Coronary artery (tissue), 2 donors: ENCODE data around the gene MESP1.

ENCODE experiments used
- DNase-seq: peaks from one replicate; pipeline ENCODE4 v3.0.0-alpha.2; 2017; ENCODE audit warnings: low spot score
- H3K27ac ChIP-seq, 2 donors: fragments of 200-600 bp; sonication (generic); one replicate each; pipeline ENCODE4 v1.5.1; 2016 to 2019
- H3K4me3 ChIP-seq: fragments of 200-600 bp; sonication (generic); 2 replicates; pipeline ENCODE4 v1.5.1; 2016; ENCODE audit warnings: mild to moderate bottlenecking, moderate library complexity
- TF ChIP-seq, protein P1 (sequence below): fragments of 200-600 bp; sonication (generic); IDR thresholded peaks from one replicate; pipeline ENCODE4 v1.5.1; 2019; ENCODE audit warnings: antibody characterized with exemption

Gene MESP1

GRCh38 chr15:89749054-89749453 lies 2.0 kb downstream of the MESP1 start:
- DNase-seq: no peak
- no peak overlapping the region for H3K27ac ChIP-seq
- TF ChIP-seq, protein P1, sequence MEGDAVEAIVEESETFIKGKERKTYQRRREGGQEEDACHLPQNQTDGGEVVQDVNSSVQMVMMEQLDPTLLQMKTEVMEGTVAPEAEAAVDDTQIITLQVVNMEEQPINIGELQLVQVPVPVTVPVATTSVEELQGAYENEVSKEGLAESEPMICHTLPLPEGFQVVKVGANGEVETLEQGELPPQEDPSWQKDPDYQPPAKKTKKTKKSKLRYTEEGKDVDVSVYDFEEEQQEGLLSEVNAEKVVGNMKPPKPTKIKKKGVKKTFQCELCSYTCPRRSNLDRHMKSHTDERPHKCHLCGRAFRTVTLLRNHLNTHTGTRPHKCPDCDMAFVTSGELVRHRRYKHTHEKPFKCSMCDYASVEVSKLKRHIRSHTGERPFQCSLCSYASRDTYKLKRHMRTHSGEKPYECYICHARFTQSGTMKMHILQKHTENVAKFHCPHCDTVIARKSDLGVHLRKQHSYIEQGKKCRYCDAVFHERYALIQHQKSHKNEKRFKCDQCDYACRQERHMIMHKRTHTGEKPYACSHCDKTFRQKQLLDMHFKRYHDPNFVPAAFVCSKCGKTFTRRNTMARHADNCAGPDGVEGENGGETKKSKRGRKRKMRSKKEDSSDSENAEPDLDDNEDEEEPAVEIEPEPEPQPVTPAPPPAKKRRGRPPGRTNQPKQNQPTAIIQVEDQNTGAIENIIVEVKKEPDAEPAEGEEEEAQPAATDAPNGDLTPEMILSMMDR: no peak
- no peak overlapping the region for H3K4me3 ChIP-seq

DNA sequence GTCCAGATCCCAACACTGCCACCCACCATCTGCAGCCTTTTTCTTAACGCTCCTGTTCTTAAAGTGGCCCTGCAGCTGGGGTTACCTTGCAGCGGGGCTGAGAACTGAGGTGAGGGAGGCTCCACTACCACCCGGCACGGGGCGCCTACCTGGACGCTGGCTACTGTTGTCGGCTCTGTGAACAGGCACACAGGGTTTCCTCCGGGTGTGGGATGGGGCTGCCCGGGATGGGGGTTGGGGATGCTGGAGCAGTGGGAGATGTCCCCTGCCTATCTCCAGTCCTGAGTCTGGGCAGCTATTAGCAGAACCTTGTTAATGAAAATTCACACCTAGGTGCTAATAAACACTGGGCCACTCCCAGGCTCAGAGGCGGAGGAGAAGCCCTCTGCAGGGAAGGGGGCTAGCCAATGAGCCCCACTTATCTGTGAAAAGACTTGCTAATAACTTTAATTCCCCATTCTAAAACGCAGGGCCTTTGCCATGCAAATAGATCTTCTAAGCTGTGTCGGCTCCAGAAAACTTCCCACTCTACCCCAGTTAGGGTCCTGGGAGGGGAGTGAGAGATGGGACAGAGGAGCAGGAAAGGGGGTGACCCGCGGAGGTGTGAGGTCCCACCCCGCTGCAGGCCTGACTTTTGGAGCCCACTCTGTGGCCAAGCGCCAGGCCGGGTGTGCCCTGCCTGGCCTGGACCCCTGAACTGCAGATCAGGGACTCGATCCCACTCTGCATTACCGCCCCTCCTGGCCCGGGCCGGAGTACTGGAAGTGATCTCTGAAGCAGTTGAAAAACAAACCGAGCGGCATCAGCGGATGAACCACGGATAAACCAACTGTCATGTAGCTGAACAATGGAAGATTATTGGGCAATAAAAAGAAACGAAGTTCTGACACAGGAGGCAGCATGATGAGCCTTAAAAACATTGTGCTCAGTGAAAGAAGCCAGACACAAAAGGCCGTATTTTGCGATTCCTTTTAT lies 3.1 kb downstream of the MESP1 start:
- TF ChIP-seq, protein P1: no peak
- DNase-seq: no peak
- Histone ChIP-seq H3K27ac (no peak overlapping the region), H3K4me3 (no peak overlapping the region)

- TF ChIP-seq, protein P1: no peak
- Histone ChIP-seq H3K27ac (no peak overlapping the region), H3K4me3 (no peak overlapping the region)
- DNase-seq: no peak
These were observed 4.7 kb downstream of the MESP1 start for GRCh38 chr15:89746386-89746780.

GRCh38 chr15:89745768-89746167 lies 5.3 kb downstream of the MESP1 start:
- TF ChIP-seq, protein P1: no peak
- DNase-seq: no peak
- H3K4me3 ChIP-seq: no peak overlapping the region
- H3K27ac ChIP-seq: no peak overlapping the region

DNA sequence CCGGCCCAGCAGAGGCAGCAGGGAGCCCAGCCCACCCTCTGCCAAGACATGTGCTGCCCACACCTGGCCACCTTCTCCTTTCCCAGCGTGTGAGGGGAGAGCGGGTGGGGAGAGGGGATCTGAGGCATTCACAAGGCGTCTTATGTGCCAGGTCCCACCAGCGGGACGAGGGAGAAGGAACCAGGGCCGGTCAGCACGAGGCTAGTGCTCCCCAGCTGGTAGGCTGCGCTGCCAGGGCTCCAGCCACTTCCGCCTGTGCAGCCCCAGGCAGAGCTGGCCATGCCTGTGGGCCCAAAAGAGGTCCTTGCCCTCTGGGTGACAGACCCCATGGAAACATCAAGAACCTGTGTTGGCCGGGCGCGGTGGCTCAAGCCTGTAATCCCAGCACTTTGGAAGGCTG lies 5.9 kb downstream of the MESP1 start:
- DNase-seq: no peak
- no peak overlapping the region for H3K4me3 ChIP-seq
- no peak overlapping the region for H3K27ac ChIP-seq
- TF ChIP-seq, protein P1: no peak

DNA sequence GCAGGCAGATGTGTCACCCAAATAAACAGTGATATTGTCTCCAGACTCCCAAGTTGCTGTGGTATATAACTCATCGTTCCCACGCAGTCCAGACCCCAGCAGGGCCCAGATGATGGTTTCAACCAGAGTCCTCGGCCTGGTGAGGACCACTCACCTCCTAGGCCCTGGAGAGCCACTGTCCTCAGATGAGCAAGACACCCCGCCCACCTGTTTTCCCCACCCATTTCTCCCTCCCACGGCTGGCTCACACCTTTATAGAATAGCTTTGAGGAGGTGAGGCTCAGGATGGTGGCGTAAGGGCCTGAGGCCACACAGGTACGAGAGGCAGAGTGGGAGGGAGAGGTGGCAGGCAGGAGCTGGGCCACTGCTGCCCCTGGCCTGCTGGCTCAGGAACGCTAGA lies 7.5 kb downstream of the MESP1 start:
- no peak for DNase-seq
- TF ChIP-seq, protein P1: no peak
- Histone ChIP-seq H3K4me3 (no peak overlapping the region), H3K27ac (no peak overlapping the region)

- DNase-seq: no peak
- no peak overlapping the region for H3K4me3 ChIP-seq
- no peak overlapping the region for H3K27ac ChIP-seq
- TF ChIP-seq, protein P1: no peak
These were observed 8.0 kb downstream of the MESP1 start for GRCh38 chr15:89743011-89743410.
